Glomerular endothelial cell (primary cell): ENCODE measurements around the gene DNAJB7. TPM values are rescaled to one million over a fixed set of nuclear protein-coding genes. Genes with fewer than 3 reads are reported as not detected.
"Not testable (repeated sequence)": the region's sequence is repeated elsewhere in the genome, so short reads cannot be mapped to it uniquely, and the experiment has no call there.

Source experiments
- DNase-seq: peaks from one replicate; pipeline ENCODE4 v3.0.0-alpha.2; 2011; ENCODE audit warnings: low read depth, low spot score; ENCODE audit errors: extremely low read depth
- total RNA-seq: library from RNA; depleted of rRNA; stranded (reverse); fragments of >200 nt; gene quantifications from 2 replicates; pipeline ENCODE4 v1.2.3, GENCODE V29; 2015

DNAJB7 gene
- not detected in 2 replicates for total RNA-seq

DNA sequence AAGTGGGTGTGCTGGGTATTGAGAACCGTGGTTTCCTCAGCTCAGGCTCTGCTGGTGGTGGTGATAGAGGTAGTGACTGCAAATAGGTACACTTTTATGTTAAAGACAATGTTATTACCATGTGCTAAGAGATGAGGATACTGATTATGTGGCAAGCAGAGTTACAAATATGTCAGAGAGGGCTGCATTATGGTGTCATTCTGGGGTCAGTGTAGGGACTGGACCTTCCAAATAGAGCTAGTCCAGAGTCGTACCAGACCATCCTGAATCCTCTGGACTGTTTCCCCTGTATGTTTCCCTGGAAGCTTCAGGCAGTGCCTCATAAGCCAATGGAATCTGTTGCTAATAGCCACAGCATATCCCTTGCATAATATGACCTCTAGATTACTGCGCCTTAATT is at the start of gene DNAJB7:
Gene DNAJB7 (minus strand): TSS at position 101 of the 400 bp plus-strand sequence. CDS start 119 bp downstream, outside the sequence.
- DNase-seq = no peak

DNA sequence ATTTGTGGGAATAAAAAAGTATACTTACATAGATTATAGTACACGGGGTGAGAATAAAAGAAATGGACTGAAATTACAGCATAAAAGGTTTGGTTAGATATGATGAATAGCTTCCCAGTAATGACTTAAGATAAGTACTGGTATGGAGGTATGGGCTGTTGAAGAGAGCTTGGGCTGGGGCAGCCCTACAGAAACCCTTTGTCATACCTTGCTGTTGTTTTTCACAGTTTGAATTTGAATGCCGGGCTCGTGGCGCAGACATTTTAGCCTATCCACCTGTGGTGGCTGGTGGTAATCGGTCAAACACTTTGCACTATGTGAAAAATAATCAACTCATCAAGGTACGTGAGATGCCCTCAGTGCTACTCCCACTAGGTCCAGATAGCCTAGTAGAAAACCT is 47.0 kb upstream of the DNAJB7 start:
- no peak for DNase-seq

DNA sequence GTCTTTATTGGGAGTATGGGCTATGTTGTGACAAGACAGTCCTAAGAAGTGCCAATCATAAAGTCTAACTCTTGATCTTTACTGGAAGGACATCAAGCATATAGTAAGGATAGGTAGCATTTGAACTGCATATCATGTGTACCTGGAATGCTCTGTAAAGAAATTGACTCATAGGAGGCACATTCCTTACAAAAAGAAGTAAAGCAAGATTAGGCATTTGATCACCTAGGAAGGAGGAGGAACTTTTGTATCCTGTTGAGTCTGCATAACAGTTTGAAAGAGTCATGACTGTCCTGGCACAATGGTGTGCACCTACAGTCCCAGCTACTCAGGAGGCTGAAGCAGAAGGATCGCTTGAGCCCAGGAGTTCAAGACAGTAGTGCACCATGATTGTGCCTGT is 42.2 kb upstream of the DNAJB7 start:
- no peak for DNase-seq

DNA sequence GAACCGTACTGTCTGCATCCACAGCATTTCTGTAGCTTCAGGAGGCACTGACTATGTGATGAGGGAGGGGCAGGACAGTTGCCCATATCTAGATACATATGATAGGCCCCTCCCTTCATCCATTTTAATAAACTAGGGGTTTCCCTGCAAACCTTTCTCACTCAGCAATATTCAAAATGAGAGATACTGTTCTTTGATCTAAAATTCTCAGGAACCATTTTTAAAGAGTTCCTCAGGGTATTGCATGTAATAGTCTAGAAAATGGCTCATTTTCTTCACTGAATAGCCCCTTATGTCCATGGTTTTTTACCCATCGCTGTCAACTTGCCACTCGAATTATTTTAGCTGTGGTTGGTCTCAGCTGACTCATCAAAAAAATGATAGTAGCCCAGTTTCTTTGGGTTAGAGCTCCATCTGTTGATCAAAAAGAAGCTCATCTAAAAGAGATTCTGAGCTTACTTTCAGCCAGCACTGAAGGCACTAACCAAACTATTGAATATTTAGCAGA is 37.0 kb upstream of the DNAJB7 start:
- DNase-seq = peak; percentile 31

DNA sequence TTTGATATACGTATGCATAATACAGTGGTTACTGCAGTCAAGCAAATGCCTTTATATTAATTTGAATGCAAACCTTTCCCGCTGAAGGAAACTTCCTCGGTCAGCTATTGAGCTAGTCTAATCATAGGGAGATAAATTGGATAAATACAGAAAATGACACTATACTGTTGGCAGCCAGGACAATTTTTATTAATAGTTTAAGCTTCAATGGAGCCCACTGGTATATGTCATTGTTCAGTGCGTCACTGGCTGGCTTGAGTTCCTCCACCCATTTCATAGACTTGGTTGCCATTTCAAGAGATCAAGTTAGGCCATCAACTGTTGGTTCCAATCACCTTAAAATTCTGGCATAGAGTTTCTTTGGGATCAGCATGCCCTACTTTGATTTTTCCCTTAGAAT is 32.5 kb upstream of the DNAJB7 start:
- DNase-seq = no peak

DNA sequence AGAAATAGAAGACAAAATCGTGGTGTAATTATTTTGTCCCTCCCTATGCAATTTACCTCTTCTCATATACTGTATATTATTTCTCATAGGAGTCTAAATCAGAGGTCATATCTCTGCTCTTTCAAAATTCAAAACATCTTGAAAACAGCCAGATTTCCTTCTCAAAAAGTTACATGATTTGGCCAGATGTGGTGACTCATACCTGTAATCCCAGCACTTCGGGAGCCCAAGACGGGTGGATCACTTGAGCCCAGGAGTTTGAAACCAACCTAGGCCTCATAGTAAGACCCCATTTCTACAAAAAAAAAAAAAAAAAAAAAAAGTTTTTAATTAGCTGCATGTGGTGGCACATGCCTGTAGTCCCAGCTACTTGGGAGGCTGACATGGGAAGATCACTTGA is 29.0 kb upstream of the DNAJB7 start:
- no peak for DNase-seq

DNA sequence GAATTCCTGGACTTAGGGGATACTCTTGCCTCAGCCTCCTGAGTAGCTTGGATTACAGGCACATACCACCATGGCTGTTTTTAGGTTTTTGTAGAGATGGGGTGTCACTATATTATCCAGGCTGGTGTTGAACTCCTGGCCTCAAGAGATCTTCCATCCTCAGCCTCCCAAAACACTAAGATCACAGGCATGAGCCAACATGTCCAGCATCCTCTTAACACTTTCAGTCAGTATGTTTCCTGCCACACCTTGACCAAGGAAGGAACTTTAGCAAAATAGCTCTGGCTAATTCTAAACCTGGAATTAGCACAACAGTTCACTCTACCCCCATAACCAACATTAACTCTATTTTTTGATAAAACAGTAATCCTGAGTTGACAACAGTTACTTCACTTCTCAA is 27.2 kb upstream of the DNAJB7 start:
- DNase-seq = no peak

DNA sequence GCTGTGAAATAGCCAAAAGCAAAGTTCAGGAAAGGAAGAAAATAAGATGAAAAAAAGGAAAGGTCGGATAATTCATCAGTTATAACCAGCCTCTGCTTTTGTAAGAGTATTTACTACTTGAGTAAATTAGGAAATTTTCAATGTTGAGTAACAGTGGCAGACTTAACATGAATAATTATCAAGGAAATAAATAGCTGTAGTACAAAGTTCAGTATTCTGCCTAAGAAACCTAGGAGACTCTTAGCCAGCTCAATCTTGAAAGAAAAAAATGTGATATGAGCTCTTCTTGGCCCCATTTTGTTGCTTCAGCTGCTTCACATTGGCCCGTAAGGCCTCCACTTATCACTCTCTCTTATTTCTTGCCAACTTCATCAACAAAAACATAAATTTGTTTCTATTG is 17.0 kb upstream of the DNAJB7 start:
- no peak for DNase-seq

DNA sequence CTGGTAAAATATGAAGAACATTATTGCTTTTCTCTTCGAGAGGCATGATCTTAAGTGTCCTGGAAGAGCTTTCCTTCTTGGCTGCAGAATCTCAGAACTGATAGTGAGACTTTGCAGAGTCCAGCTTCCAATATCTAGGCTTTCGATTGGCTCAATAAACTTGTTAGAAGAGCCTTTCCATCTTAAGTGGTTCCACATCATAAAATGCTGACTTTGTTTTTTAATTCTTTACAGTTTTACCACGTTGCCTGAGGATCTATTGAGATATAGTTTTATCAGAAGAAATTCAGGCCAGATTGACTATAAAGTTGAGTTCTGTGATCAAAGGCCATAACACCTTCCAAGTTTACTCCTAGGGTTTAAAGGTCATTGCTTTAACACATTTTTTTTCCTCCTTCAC is 15.6 kb upstream of the DNAJB7 start:
- DNase-seq = no peak

DNA sequence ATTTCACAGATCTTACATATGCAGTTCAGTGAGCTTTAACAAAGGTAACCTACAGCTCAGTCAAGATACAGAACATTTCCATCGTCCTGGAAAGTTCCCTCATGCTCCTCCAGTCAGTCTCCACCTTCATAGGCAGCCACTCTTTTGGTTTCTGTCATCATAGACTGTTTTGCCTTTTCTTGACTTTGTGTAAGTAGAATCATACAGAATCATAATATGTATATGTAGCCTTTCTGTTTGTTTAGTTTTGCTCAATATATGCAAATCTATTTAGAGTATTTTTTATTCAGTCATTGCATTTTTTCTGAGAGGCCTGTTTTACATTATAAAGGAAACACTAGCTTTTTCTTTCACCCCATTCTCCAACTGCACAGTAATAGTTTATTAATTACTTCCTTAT is 15.0 kb upstream of the DNAJB7 start:
- DNase-seq = no peak

DNA sequence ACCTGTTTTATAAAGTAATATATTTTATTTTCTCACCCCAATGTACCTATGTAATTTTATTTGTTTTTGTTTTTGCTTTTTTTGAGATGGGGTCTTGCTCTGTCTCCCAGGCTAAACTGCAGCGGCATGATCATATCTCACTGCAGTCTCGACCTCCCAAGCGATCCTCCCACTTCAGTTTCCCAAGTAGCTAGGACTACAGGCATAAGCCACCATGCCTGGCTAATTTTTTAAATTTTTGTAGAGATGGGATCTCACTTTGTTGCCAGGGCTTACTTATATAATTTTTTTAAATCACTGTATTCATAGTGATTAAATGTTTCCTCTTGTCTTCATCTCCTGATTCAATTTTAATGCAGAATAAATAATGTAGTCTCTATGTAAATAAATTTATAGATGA is 13.2 kb upstream of the DNAJB7 start:
- no peak for DNase-seq

DNA sequence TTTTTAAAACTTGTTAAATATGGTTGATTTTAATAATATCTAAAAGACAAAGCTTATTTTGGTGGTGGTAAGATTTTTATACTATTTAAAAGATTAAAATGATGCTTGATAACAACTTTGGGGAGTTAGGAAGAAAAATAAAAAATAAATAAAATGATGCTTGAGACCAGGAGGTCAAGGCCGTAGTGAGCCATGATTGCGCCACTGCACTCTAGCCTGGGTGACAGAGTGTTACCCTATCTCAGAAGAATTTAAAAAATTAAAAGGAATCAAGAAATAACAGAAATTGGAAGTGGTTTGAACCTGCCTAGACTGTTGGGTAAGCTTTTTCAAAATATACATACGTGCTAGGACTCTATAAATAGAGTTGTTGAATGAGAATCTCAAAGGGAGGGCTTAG is 12.1 kb upstream of the DNAJB7 start:
- DNase-seq = no peak

DNA sequence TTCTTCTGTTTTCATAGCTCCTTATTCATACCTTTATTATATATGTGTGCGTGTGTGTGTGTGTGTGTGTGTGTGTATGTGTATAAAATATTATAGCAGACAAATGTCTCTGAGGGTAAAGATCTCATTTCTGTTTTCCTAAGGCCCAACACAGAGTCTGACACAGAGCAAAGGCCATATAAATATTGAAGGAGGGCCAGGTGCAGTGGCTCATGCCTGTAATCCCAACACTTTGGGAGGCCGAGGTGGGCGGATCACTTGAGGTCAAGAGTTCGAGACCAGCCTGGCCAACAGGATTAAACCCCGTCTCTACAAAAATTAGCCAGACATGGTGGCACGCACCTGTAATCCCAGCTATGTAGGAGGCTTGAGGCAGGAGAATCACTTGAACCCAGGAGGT is 6.5 kb upstream of the DNAJB7 start:
- not testable (repeated sequence) for DNase-seq

DNA sequence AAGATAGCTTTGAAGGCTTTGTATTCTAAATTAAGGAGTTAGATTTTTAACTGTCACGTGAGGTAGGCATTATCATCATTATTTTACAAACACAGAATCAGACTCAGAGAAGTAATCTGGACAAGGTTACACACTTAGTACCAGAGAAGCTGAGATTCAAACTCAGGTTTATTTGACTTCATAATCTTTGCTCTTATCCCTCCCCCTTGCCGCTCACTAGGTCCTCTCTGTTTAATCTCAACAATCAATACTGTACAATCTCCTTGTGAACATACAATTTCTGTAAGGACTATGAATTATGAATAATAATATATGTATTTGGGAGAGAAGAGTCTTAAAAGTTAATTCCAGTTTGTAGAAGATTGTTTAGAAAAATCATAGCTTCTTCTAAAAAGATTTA is 5.2 kb upstream of the DNAJB7 start:
- DNase-seq = no peak

DNA sequence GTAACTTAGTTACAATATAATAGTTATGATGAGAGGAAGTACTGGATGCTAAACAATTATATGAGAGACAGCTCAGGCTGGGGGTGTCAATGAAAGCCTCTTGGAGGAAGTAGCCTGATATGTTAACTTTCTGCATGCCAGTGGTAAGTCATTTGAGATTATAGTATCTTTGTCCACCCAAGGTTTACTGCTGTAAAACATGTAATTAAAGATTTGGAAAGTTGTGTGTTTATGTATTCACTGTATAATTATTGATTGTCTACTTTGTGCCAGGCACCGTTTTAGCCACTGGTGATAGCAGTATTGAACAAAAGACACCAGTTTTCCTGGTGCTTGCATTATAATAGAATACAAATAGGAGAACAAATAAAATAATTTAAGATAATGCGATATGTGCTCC is 624 bp upstream of the DNAJB7 start:
- no peak for DNase-seq

DNA sequence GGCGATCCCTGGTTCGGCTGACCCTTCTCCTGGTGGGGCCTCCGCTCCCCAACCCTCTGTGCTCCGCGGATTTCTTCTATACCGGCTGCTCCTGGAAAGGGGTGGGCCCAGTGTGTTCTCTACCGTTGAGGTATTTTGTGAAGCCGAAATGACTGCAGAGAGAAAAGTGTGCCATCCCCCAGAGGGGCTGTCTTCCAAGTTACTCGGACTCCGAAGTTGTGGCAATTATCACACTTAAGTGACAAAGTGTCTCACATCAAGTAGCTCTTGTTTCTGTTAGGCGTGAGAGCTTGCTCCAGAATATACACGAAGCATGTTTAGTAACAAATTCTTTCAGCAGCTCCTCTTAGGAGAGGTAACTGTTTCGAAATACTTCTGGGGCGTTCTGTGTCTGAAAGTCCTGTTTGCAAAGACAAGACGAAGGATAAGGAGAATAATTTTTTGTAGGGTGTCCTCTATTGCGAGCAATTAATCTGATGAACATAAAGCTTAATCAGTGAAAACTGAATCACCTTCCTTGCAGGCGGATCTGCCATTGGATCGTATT is 4.5 kb downstream of the DNAJB7 start:
- DNase-seq = no peak

DNA sequence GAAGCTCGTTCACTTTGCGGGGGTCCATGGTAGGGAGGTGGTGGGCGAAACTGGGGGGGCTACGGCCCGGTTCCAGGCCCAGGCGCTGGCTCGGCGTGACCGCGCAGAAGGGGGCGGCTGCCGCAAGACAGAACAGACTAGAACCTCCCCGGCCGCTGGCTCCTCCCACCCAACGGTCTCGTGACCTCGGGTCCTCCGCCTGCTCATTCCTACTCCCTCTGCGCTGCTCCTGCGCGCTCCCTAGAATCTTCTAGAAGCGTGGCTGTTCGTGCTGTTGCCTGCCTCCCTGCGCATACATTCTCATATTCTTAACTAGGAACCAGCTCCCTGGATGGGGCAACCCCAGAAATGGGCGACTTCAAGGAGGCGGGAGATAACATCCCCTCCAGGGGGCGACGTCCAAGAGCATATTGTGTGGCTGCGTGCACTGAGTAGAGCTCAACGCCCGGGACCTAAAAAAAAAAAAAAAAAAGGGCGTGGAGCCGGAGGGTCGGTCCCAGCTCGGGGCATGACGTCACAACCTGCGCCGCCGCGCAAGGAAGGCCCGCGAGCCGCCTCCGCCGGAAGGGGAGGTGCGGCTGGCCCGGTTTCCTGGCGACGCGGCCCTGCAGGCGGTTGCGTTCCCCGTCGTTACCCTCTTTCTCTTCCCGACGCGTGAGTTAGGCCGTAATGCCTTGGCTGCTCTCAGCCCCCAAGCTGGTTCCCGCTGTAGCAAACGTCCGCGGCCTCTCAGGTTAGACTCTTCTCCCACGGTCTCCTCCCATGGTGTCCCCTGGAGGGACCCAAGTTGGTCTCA is 5.2 kb downstream of the DNAJB7 start, which contains the start of the genes ST13 and XPNPEP3:
Gene ST13 (minus strand): TSS at position 127 of the 796 bp plus-strand sequence. CDS start 99 bp downstream, at position 28.
Gene XPNPEP3 (plus strand): TSS at position 636 of the 796 bp plus-strand sequence. CDS start 34 bp downstream, at position 670.
- DNase-seq = peak; percentile 72

DNA sequence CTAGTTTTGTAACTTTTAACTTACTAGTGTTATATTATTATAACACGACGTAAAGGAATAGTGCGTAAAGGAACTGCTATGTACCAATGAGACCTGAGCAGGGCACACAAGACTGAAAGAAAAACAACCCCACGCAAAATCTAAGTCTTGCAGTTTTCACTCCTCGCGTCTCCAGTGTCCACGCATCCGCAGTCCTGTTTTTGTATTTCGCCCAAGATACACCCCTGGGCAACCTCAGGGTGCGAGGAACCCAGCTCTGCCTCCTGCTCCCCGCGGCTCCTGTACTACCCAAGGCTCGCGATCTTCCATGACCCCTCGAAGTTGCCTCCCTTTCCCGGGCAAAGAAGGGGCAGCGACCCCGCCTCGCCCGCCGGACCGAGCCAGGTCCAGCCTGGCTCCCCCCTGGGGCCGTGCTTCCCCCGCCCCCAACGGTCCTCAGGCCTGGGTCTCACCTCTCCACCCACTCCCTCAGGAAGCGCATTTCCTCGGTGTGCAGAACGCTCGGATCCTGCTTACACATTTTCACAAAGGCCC is 5.9 kb downstream of the DNAJB7 start:
- no peak for DNase-seq

DNA sequence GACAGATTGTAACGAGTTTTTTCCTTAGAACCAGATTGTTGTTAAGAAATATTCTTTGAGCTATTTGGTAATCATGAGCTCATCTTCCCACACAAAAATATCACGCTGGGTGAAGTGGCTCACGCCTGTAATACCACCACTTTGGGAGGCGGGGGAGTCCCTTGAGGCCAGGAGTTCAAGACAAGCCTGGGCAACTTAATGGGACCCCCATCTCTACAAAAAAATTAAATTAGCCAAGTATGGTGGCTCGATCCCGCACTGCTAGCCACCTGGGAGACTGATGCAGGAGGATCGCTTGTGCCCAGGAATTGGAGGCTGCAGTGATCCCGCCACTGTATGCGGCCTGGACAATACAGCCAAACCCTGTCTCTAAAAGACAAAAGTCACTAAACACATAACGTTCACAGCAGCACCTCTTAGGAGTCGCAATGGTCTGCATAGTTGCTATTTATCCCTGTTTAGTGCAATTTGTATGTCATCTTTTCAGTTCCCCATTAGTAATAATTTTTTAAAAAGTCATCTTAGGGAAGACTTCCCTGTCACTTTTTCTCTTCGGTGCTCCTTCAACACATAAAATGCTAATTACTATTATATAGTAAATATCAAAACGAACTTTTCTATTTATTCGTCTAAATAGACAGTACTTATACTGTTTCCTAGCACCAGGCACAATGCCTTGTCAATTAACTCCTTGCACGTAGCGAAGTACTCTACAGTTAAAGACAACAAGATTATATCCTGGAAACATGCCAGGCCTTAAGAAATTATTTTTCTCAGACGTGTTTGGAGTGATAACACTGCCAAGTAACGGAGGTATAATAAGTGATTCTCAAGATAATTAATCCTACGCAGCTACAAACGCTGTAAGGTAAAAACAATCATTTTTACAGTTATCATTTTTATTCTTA is 6.6 kb downstream of the DNAJB7 start:
- DNase-seq = no peak

DNA sequence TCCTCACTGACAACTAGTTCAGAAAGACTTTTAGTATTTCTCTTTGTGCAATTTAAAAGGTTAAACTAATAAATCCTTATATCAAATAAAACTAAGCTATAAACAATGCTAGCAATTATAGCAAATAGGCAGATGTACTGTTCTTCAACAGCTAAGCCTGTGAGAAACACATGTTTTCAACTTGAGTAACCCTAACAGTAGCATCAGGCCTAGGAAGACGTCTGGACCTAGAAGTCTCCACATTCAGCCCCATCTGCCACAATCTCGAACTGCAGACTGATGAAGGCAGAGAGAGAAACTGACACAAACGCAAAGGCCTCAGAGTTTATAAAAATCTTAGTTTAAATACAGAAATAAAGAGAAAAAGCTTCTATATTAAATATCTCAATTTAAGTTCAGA is 8.0 kb downstream of the DNAJB7 start:
- no peak for DNase-seq

DNA sequence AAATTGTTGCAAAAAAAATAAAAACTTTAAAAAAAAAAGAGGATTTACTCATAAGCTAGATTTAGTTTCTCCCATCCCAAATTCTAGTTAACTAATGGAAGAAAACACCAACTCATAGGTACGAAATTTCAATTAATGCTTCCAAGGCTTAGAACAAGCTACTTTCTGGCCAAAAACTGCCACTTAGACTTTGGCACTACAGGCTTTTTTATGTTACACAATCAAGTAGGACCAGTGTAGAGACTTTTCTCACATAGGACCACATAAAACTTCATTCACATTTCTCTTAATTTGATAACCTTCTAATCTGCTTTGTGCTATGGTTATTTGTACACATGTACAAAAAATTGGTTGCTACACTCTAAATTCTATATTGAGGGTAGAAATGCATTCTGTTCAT is 8.6 kb downstream of the DNAJB7 start:
- no peak for DNase-seq
